Nephron progenitor cell (in vitro differentiated cells): ENCODE results near the gene GMDS.

Experiments used
- DNase-seq: peaks from one replicate; pipeline ENCODE4 v3.0.0; 2021
- H3K27ac Mint-ChIP-seq: 2 replicates; pipeline ENCODE4 v1.8.0; 2021; ENCODE audit warnings: mild to moderate bottlenecking, moderate library complexity, mixed read lengths
- H3K27me3 Mint-ChIP-seq: 2 replicates; pipeline ENCODE4 v1.8.0; 2021; ENCODE audit warnings: mild to moderate bottlenecking, low read depth, mixed read lengths; ENCODE audit not compliant: poor library complexity
- H3K36me3 Mint-ChIP-seq: 2 replicates; pipeline ENCODE4 v1.8.0; 2021; ENCODE audit warnings: low read depth, mixed read lengths
- H3K4me1 Mint-ChIP-seq: 2 replicates; pipeline ENCODE4 v1.8.0; 2021; ENCODE audit warnings: mixed read lengths
- H3K4me3 Mint-ChIP-seq: 2 replicates; pipeline ENCODE4 v1.8.0; 2021; ENCODE audit warnings: mild to moderate bottlenecking, moderate library complexity, mixed read lengths
- H3K9me3 Mint-ChIP-seq: 2 replicates; pipeline ENCODE4 v1.8.0; 2021; ENCODE audit warnings: mild to moderate bottlenecking, moderate library complexity, mixed read lengths
- CTCF ChIP-seq: fragments of 200-600 bp; sonication (generic); IDR thresholded peaks from 2 replicates; pipeline ENCODE4 v1.5.0; 2021; ENCODE audit warnings: antibody characterized with exemption

GMDS gene

GRCh38 chr6:1611572-1612298 lies 633.7 kb downstream of the GMDS start:
- peaks cover 14% of the 10 kb centered on the region for H3K36me3 Mint-ChIP-seq
- peaks cover 44% of the 10 kb centered on the region for H3K27me3 Mint-ChIP-seq
- TF ChIP-seq CTCF, result no peak
- H3K4me3 Mint-ChIP-seq, result peak overlapping the region; percentile 98
- DNase-seq, result peak; percentile 64
- peaks cover 51% of the 10 kb centered on the region for H3K4me1 Mint-ChIP-seq
- peak overlapping the region; percentile 96 for H3K27ac Mint-ChIP-seq
- H3K9me3 Mint-ChIP-seq, result no peaks in the 10 kb centered on the region

DNA sequence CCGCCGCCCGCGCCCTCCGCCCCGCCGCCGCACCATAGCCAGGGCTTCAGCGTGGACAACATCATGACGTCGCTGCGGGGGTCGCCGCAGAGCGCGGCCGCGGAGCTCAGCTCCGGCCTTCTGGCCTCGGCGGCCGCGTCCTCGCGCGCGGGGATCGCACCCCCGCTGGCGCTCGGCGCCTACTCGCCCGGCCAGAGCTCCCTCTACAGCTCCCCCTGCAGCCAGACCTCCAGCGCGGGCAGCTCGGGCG lies 634.2 kb downstream of the GMDS start:
- H3K4me1 Mint-ChIP-seq, result peaks cover 51% of the 10 kb centered on the region
- peaks cover 14% of the 10 kb centered on the region for H3K36me3 Mint-ChIP-seq
- peak overlapping the region; percentile 30 for H3K4me3 Mint-ChIP-seq
- TF ChIP-seq CTCF, result no peak
- peaks cover 49% of the 10 kb centered on the region for H3K27me3 Mint-ChIP-seq
- no peaks in the 10 kb centered on the region for H3K9me3 Mint-ChIP-seq
- H3K27ac Mint-ChIP-seq, result no peak overlapping the region
- DNase-seq, result no peak

DNA sequence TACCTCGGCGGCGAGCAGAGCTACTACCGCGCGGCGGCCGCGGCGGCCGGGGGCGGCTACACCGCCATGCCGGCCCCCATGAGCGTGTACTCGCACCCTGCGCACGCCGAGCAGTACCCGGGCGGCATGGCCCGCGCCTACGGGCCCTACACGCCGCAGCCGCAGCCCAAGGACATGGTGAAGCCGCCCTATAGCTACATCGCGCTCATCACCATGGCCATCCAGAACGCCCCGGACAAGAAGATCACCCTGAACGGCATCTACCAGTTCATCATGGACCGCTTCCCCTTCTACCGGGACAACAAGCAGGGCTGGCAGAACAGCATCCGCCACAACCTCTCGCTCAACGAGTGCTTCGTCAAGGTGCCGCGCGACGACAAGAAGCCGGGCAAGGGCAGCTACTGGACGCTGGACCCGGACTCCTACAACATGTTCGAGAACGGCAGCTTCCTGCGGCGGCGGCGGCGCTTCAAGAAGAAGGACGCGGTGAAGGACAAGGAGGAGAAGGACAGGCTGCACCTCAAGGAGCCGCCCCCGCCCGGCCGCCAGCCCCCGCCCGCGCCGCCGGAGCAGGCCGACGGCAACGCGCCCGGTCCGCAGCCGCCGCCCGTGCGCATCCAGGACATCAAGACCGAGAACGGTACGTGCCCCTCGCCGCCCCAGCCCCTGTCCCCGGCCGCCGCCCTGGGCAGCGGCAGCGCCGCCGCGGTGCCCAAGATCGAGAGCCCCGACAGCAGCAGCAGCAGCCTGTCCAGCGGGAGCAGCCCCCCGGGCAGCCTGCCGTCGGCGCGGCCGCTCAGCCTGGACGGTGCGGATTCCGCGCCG lies 634.7 kb downstream of the GMDS start:
- DNase-seq, result peak; percentile 40
- Mint-ChIP-seq H3K4me1 (peaks cover 51% of the 10 kb centered on the region), H3K36me3 (peaks cover 14% of the 10 kb centered on the region), H3K27ac (peak overlapping the region; percentile 97), H3K27me3 (peaks cover 55% of the 10 kb centered on the region), H3K9me3 (no peaks in the 10 kb centered on the region), H3K4me3 (peak overlapping the region; percentile 93)
- TF ChIP-seq CTCF, result no peak

DNA sequence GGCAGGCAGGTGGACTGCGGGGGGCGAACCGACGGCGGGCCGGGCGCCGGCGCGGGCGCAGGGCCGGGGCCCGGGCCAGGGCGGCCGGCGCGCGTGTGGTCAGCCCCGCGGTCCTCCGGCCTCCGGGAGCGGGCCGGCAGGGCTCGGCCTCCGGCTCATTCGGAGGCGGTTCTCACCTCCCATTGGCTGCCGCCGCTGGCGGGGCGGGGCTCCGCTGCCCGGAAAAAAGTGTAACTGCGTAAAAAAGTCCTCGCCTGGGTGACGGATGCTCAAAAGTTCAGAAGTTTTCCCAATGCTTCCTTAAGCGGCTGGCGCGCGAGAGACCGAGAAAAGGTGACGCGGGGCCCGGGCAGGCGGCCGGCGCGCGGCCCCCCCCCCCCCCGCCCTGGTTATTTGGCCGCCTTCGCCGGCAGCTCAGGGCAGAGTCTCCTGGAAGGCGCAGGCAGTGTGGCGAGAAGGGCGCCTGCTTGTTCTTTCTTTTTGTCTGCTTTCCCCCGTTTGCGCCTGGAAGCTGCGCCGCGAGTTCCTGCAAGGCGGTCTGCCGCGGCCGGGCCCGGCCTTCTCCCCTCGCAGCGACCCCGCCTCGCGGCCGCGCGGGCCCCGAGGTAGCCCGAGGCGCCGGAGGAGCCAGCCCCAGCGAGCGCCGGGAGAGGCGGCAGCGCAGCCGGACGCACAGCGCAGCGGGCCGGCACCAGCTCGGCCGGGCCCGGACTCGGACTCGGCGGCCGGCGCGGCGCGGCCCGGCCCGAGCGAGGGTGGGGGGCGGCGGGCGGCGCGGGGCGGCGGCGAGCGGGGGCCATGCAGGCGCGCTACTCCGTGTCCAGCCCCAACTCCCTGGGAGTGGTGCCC lies 635.5 kb downstream of the GMDS start, which contains the start of gene FOXC1:
Gene FOXC1, plus strand, starts transcription at position 268 of the 849 bp plus-strand sequence. Its CDS starts 531 bp downstream, at position 799.
- Mint-ChIP-seq H3K36me3 (peaks cover 14% of the 10 kb centered on the region), H3K27me3 (peaks cover 63% of the 10 kb centered on the region), H3K4me1 (peaks cover 54% of the 10 kb centered on the region), H3K27ac (peak within 1 kb of the TSS; percentile 97), H3K9me3 (no peaks in the 10 kb centered on the region), H3K4me3 (peak within 1 kb of the TSS; percentile 93)
- TF ChIP-seq CTCF, result no peak
- DNase-seq, result peak; percentile 87

- DNase-seq, result peak; percentile 63
- H3K36me3 Mint-ChIP-seq, result peaks cover 14% of the 10 kb centered on the region
- peaks cover 64% of the 10 kb centered on the region for H3K27me3 Mint-ChIP-seq
- no peak for TF ChIP-seq CTCF
- no peak overlapping the region for H3K27ac Mint-ChIP-seq
- no peaks in the 10 kb centered on the region for H3K9me3 Mint-ChIP-seq
- H3K4me1 Mint-ChIP-seq, result peaks cover 54% of the 10 kb centered on the region
- H3K4me3 Mint-ChIP-seq, result peak overlapping the region; percentile 93
These were observed 636.3 kb downstream of the GMDS start for GRCh38 chr6:1609041-1609647.
